Activated CD4-positive, alpha-beta T cell treated with anti-CD3 and anti-CD28 coated beads, Interleukin-2, amount 50 U/mL, for 48 hours (primary cell): Measurements from ENCODE around the gene CLNK.

ENCODE experiments used
- DNase-seq, 2 experiments: peaks; one replicate each; pipeline ENCODE4 v3.0.0-alpha.2; 2020

Gene CLNK

GRCh38 chr4:10684631-10685030 lies at the start of gene CLNK:
Gene CLNK, minus strand, starts transcription at chr4:10684768. Its CDS starts 16,899 bp downstream, at chr4:10667869.
- DNase-seq = no peak

- no peak for DNase-seq
Observed at GRCh38 chr4:10733481-10734062, 49.0 kb upstream of the CLNK start.

- no peak for DNase-seq
Observed at GRCh38 chr4:10732914-10733415, 48.4 kb upstream of the CLNK start.

- DNase-seq = peak; percentile 3 to 25
Observed at GRCh38 chr4:10732235-10732913, 47.8 kb upstream of the CLNK start.

- no peak for DNase-seq
Observed at GRCh38 chr4:10731690-10732089, 47.1 kb upstream of the CLNK start.

GRCh38 chr4:10731162-10731561 lies 46.6 kb upstream of the CLNK start:
- peak in 1 of 2 experiments; percentile 13 for DNase-seq

- no peak for DNase-seq
Observed at GRCh38 chr4:10730590-10730989, 46.0 kb upstream of the CLNK start.

GRCh38 chr4:10730019-10730418 lies 45.5 kb upstream of the CLNK start:
- peak; percentile 5 to 12 for DNase-seq

- no peak for DNase-seq
Observed at GRCh38 chr4:10729366-10729765, 44.8 kb upstream of the CLNK start.

- DNase-seq = no peak
Observed at GRCh38 chr4:10728016-10728415, 43.4 kb upstream of the CLNK start.

- no peak for DNase-seq
Observed at GRCh38 chr4:10727140-10727880, 42.7 kb upstream of the CLNK start.

- DNase-seq = no peak
Observed at GRCh38 chr4:10722957-10723356, 38.4 kb upstream of the CLNK start.

- DNase-seq = no peak
Observed at GRCh38 chr4:10721616-10722015, 37.0 kb upstream of the CLNK start.

GRCh38 chr4:10716163-10716562 lies 31.6 kb upstream of the CLNK start:
- DNase-seq = no peak

- DNase-seq = no peak
Observed at GRCh38 chr4:10715696-10716095, 31.1 kb upstream of the CLNK start.

- no peak for DNase-seq
Observed at GRCh38 chr4:10715135-10715534, 30.6 kb upstream of the CLNK start.

GRCh38 chr4:10713591-10713990 lies 29.0 kb upstream of the CLNK start:
- DNase-seq = no peak

- no peak for DNase-seq
Observed at GRCh38 chr4:10706236-10706635, 21.7 kb upstream of the CLNK start.

- no peak for DNase-seq
Observed at GRCh38 chr4:10704430-10704810, 19.9 kb upstream of the CLNK start.

GRCh38 chr4:10703766-10704429 lies 19.3 kb upstream of the CLNK start:
- DNase-seq = no peak

- DNase-seq = no peak
Observed at GRCh38 chr4:10703156-10703555, 18.6 kb upstream of the CLNK start.

GRCh38 chr4:10701702-10702460 lies 17.3 kb upstream of the CLNK start:
- DNase-seq = no peak

- no peak for DNase-seq
Observed at GRCh38 chr4:10701161-10701560, 16.6 kb upstream of the CLNK start.
